ENCODE measurements around the gene USP32.
"Not testable (repeated sequence)": the region's sequence is repeated elsewhere in the genome, so short reads cannot be mapped to it uniquely, and the experiment has no call there.

GRCh38 chr17:60333072-60333471, 58.9 kb downstream of the USP32 start:
- TF ChIP-seq POLR2A (IDR thresholded peaks at IDR 0.05; ENCODE audit: low read depth, low read length); CTCF (IDR thresholded peaks at IDR 0.05; ENCODE audit: extremely low read depth in 1 of 2, insufficient read depth in 1 of 2, low read depth in 1 of 2, low read length in 2 of 2); POLR2AphosphoS5 (IDR thresholded peaks at IDR 0.05; ENCODE audit: insufficient read depth, low read depth, low read length); FOS (IDR thresholded peaks at IDR 0.05; ENCODE audit: borderline replicate concordance, insufficient read depth, low read length); MAX (IDR thresholded peaks at IDR 0.05; ENCODE audit: insufficient read depth, insufficient read length); EZH2 (IDR thresholded peaks at IDR 0.05; ENCODE audit: borderline replicate concordance, low read depth, low read length, severe bottlenecking); MYC (IDR thresholded peaks at IDR 0.05; ENCODE audit: low read depth, low read length); GATA2 (IDR thresholded peaks at IDR 0.05; ENCODE audit: insufficient read depth, insufficient read length, low read depth, low read length); JUN (IDR thresholded peaks at IDR 0.05; ENCODE audit: borderline replicate concordance, insufficient read depth, insufficient read length, low read depth): not testable (repeated sequence)

Data from endothelial cell of umbilical vein (primary cell).